Measurements from ENCODE around the gene DLG2. TPM values are rescaled to one million over a fixed set of nuclear protein-coding genes. Genes with fewer than 3 reads are reported as not detected.

The DLG2 gene
- total and polyA plus RNA-seq, 2 of the 4 experiments (the other 2 are of a cell fraction), result 0.31 to 0.36 TPM

DNA sequence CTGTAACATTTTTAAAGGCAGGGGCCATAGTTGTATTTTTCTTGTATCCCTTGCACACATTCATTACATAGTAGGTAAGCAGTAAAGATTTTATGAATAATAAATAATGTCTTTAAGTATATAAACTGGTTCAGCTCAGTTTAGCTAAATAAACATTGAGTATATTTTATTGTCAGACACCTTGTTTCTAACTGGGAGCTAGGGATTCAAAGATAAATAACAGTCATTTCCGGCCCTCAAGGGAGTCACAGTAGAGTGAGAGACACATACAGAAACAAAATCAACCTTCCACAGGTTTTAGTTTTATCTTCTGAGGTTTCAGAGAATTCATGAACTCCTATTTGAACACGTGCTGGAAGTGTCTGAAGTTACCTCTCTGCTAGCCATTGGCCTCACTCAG, 760.2 kb downstream of the DLG2 start:
- Histone ChIP-seq H4K20me1 (ENCODE audit: insufficient read depth, low read length) (no peaks in the 10 kb centered on the region), H2AFZ (replicated peaks; ENCODE audit: low read length, poor library complexity) (no peak overlapping the region), H3K56ac (ENCODE audit: extremely low read depth, insufficient read depth, low read length) (0 out of 2 replicates have a peak overlapping the region, but pooled peaks have one; percentile 1), H4K8ac (ENCODE audit: low read depth in 2 of 2, low read length in 2 of 2) (no peak overlapping the region; a peak in 1 of 4 replicates), H2BK5ac (ENCODE audit: low read depth, low read length, poor library complexity, severe bottlenecking) (no peak overlapping the region), H3K27ac (ENCODE audit: insufficient read depth, low read length) (no peak overlapping the region), H3K4me2 (ENCODE audit: low read depth, low read length) (no peak overlapping the region), H3K9me3 (ENCODE audit: control insufficient read depth, insufficient read depth, low read length) (no peaks in the 10 kb centered on the region), H3K4ac (ENCODE audit: low read depth, low read length) (no peak overlapping the region), H3K79me1 (ENCODE audit: low read depth in 1 of 2, low read length in 2 of 2) (no peaks in the 10 kb centered on the region), H3K4me1 (ENCODE audit: control insufficient read depth, insufficient read depth, low read length) (peaks cover 5% of the 10 kb centered on the region; the same call in 1 of the 2 replicates), H3K23ac (ENCODE audit: low read depth, low read length) (no peak overlapping the region), H3K36me3 (ENCODE audit: control insufficient read depth, insufficient read depth, low read length) (no peaks in the 10 kb centered on the region), H3K9me1 (ENCODE audit: insufficient read depth, low read length) (peaks cover 4% of the 10 kb centered on the region; the same call in 1 of the 2 replicates), H3K18ac (ENCODE audit: low read depth, low read length) (no peak overlapping the region), H3K14ac (replicated peaks; ENCODE audit: low read depth, low read length) (no peak overlapping the region), H2AK5ac (ENCODE audit: low read depth, low read length) (no peak overlapping the region), H3K9ac (ENCODE audit: low read depth, low read length) (no peak overlapping the region), H2AK9ac (replicated peaks; ENCODE audit: low read depth, low read length, poor library complexity) (no peak overlapping the region), H3K4me3 (ENCODE audit: insufficient read depth, low read depth, low read length) (no peak overlapping the region), H2BK15ac (ENCODE audit: low read depth, low read length) (no peak overlapping the region; the same call in 2 of the 3 replicates), H3K27me3 (ENCODE audit: control insufficient read depth, insufficient read depth, low read length) (no peaks in the 10 kb centered on the region), H2BK20ac (ENCODE audit: low read depth, low read length) (peak overlapping the region; percentile 59; the same call in 1 of the 2 replicates), H4K5ac (ENCODE audit: low read depth, low read length) (no peak overlapping the region), H4K91ac (ENCODE audit: insufficient read depth, low read depth, low read length) (no peak overlapping the region), H2BK120ac (ENCODE audit: low read depth, low read length) (peak overlapping the region; percentile 46; the same call in 1 of the 2 replicates)
- in situ Hi-C loops (cut with MboI; ENCODE audit: low sequenced_read_pairs), result no loop called here
- BruUV-seq (replicated peaks), result no TSS peak
- TF ChIP-seq, protein P1, sequence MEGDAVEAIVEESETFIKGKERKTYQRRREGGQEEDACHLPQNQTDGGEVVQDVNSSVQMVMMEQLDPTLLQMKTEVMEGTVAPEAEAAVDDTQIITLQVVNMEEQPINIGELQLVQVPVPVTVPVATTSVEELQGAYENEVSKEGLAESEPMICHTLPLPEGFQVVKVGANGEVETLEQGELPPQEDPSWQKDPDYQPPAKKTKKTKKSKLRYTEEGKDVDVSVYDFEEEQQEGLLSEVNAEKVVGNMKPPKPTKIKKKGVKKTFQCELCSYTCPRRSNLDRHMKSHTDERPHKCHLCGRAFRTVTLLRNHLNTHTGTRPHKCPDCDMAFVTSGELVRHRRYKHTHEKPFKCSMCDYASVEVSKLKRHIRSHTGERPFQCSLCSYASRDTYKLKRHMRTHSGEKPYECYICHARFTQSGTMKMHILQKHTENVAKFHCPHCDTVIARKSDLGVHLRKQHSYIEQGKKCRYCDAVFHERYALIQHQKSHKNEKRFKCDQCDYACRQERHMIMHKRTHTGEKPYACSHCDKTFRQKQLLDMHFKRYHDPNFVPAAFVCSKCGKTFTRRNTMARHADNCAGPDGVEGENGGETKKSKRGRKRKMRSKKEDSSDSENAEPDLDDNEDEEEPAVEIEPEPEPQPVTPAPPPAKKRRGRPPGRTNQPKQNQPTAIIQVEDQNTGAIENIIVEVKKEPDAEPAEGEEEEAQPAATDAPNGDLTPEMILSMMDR (conservative IDR thresholded peaks at IDR 0.05; ENCODE audit: low read depth, low read length), result no peak
- no peak for TF ChIP-seq RCOR1 (IDR thresholded peaks at IDR 0.05; ENCODE audit: insufficient replicate concordance, low read length)
- intact Hi-C loops (cut with micrococcal nuclease), result no loop called here
- WGBS, 2 experiments (ENCODE audit: extremely low coverage in 2 of 2, insufficient read length in 1 of 2), result no CpG with 5 or more reads among the region's 2 CpGs
- ATAC-seq (ENCODE audit: low read depth), result peak; percentile 33; the same call in 1 of the 2 replicates
- POLR2A ChIA-PET (ENCODE audit: unreplicated experiment), result no interaction called here
- dilution Hi-C loops (cut with HindIII; ENCODE audit: low sequenced_read_pairs, unreplicated experiment), result no loop called here
- DNase-seq, result no peak
- CTCF ChIA-PET, result no interaction called here

Measured in IMR-90 (cell line).